AG04450 (cell line): ENCODE results near the gene FMO2. TPM values are rescaled to one million over a fixed set of nuclear protein-coding genes. Genes with fewer than 3 reads are reported as not detected.

Source experiments
- CTCF ChIA-PET: fragments of 300-600, 350-600 bp; formaldehyde crosslinking; extraction: SDS; loops from one replicate; lab custom pipeline; 2022; ENCODE audit warnings: antibody characterized with exemption, inconsistent platforms; lab: Charles Lee
- POLR2A ChIA-PET: fragments of 350-600 bp; formaldehyde crosslinking; extraction: SDS; loops from one replicate; lab custom pipeline; 2021; ENCODE audit warnings: antibody characterized with exemption, inconsistent platforms; lab: Yijun Ruan, JAX
- DNase-seq: peaks from one replicate; pipeline ENCODE4 v3.0.0-alpha.2; 2011; ENCODE audit warnings: low read depth, low spot score
- H3K27ac ChIP-seq: one replicate; pipeline ENCODE4 v1.5.1; 2012; ENCODE audit warnings: low read depth, low read length, control low read depth
- H3K27me3 ChIP-seq: one replicate; pipeline ENCODE4 v1.6.0; 2012; ENCODE audit warnings: low read length; ENCODE audit not compliant: control insufficient read depth, insufficient read depth
- H3K4me3 ChIP-seq: 2 replicates; pipeline ENCODE4 v1.5.1; 2011; ENCODE audit warnings: mild to moderate bottlenecking, low read depth, low read length, control low read depth
- H3K9me3 ChIP-seq: 2 replicates; pipeline ENCODE4 v1.5.1; 2012; ENCODE audit warnings: low read length; ENCODE audit not compliant: control insufficient read depth, insufficient read depth
- polyA plus RNA-seq: library from polyadenylated mRNA; depleted of rRNA; stranded (reverse); fragments of >200 nt; gene quantifications from 2 replicates; pipeline ENCODE4 v1.2.3, GENCODE V29; 2011
- TF ChIP-seq, protein P1 (sequence below): IDR thresholded peaks from 2 replicates; pipeline ENCODE4 v1.5.1; 2011; ENCODE audit warnings: low read depth, low read length, control low read depth, inconsistent platforms

The FMO2 gene
- polyA plus RNA-seq, 1 experiment, result 2.6 TPM

DNA sequence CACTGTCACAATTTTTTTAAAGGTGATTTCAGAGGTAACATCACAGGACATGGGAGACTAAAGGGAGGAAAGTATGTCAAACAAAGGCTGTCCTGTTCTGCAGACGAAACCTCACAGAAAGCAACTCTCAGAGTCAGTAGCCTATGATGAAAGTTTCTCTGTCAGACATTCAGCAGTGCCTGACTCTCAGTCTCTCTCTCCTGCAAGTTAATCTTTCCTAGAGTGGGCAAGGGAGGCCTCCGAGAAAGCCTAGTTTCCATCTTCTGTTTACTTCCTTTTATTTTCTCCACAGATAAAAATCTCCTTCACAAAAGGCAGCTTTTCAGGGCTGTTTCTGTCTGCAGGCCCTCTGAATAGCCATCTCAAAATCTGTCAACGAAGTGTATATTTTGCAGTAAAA, 24.9 kb upstream of the FMO2 start:
- no peak for DNase-seq
- ChIA-PET CTCF (interaction anchor here (1.0 to 1.6 kb wide), 2 partner anchors 67 to 193 kb away, joined by 3 to 6 read pairs; no protein-coding TSS in a partner anchor), POLR2A (no interaction called here)
- Histone ChIP-seq H3K27ac (no peak overlapping the region), H3K9me3 (no peaks in the 10 kb centered on the region), H3K4me3 (no peak overlapping the region), H3K27me3 (no peaks in the 10 kb centered on the region)
- TF ChIP-seq, protein P1, sequence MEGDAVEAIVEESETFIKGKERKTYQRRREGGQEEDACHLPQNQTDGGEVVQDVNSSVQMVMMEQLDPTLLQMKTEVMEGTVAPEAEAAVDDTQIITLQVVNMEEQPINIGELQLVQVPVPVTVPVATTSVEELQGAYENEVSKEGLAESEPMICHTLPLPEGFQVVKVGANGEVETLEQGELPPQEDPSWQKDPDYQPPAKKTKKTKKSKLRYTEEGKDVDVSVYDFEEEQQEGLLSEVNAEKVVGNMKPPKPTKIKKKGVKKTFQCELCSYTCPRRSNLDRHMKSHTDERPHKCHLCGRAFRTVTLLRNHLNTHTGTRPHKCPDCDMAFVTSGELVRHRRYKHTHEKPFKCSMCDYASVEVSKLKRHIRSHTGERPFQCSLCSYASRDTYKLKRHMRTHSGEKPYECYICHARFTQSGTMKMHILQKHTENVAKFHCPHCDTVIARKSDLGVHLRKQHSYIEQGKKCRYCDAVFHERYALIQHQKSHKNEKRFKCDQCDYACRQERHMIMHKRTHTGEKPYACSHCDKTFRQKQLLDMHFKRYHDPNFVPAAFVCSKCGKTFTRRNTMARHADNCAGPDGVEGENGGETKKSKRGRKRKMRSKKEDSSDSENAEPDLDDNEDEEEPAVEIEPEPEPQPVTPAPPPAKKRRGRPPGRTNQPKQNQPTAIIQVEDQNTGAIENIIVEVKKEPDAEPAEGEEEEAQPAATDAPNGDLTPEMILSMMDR, result no peak

DNA sequence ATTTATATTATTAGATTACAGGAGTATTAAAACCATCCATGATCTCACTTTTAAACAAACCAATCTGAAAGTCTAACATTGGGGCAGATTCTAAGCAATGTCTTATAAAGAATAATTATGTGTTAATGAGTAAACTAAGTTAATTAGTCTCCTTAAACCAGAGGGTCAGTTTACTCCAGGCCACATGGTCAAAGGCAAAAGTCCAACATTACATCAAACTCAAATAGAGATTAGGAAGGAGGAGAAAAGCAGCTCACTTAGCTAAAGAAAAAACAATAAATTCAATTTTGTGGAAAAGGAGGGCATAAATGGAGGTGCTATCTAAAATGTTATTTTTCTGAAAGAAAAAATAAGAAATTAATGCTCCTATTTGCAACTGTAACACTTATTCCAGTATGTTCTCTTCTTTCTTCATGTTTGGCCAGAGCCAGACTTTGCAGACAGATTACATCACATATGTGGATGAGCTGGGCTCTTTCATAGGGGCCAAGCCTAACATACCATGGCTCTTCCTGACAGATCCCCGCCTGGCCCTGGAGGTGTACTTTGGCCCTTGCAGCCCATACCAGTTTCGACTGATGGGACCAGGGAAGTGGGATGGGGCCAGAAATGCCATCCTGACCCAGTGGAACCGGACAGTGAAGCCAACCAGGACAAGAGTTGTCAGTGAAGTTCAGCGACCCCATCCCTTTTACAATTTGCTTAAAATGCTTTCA, 24.3 kb upstream of the FMO2 start:
- ChIA-PET CTCF (interaction anchor here (0.8 to 1.6 kb wide), 3 partner anchors 66 to 194 kb away, joined by 3 to 6 read pairs (median 4); no protein-coding TSS in a partner anchor), POLR2A (no interaction called here)
- no peak overlapping the region for H3K27ac ChIP-seq

DNA sequence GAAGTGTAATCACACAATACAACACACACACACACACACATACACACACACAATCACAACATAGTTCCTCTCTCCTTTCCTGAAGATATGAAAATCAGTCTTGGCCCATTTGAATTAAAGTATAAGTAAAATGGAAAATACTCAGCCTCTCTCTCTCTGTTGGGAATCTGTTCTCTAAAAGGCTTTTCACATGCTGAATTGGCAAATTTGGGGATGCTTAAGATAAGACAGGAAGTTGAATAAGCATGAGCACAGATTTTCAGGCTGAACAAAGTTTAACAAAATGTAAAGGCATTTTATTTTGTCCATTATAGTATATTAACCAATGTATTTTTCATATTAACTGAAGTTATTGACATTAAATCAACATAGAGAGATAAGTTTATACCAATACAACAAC, 23.7 kb upstream of the FMO2 start:
- CTCF ChIA-PET, result interaction anchor here (0.6 to 1.6 kb wide), 3 partner anchors 8 to 195 kb away, joined by 3 to 4 read pairs (median 3); no protein-coding TSS in a partner anchor
- no peaks in the 10 kb centered on the region for H3K27me3 ChIP-seq
- no peak overlapping the region for H3K27ac ChIP-seq
- POLR2A ChIA-PET, result no interaction called here
- no peak overlapping the region for H3K4me3 ChIP-seq
- DNase-seq, result no peak
- no peaks in the 10 kb centered on the region for H3K9me3 ChIP-seq
- TF ChIP-seq, protein P1, result no peak

More for the DNA sequence above, 24.3 kb upstream of the FMO2 start:
- Histone ChIP-seq H3K27me3 (no peaks in the 10 kb centered on the region), H3K9me3 (no peaks in the 10 kb centered on the region), H3K4me3 (no peak overlapping the region)
- no peak for DNase-seq
- TF ChIP-seq, protein P1, result no peak

DNA sequence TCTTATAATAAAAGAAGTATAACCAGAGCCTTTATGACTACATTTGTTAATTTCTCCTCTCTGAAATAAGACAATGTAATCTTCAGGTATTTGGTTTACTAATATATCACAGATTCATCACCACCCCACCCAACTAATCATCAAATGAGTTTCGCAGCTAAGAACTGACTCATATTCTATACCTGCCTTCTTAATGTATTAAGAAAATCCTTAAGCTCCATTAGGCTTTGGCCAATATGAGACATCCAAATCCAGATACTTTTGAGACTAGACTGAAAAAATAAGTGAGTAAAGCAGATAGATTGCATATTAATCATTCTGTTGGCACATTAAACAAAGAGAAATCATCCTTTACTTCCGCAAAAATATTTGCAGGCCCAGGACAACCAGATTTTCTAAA, 18.7 kb upstream of the FMO2 start:
- no peak for DNase-seq
- Histone ChIP-seq H3K27me3 (no peaks in the 10 kb centered on the region), H3K4me3 (no peak overlapping the region), H3K9me3 (peaks cover 4% of the 10 kb centered on the region; the same call in 1 of the 2 replicates), H3K27ac (no peak overlapping the region)
- POLR2A ChIA-PET, result no interaction called here
- CTCF ChIA-PET, result no interaction called here
- TF ChIP-seq, protein P1, result no peak

DNA sequence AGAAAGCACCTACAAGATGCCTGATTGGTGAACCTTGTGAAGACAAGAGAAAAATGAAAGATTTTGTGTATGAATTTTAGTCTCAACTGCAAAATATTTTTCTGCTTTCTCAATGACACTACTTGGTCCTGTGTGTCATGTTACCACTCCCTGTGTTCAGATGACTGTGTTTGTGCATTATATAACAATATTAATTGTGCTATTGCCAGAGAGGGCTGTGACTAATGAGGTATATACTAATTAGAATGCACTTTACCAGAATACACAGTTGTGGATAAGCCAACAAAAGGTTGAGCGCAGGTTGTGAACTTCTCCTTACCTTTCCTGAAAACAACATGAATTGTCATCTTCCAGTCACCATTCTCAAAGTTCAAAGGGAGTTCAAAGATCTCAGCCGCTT, 17.3 kb upstream of the FMO2 start:
- CTCF ChIA-PET, result no interaction called here
- Histone ChIP-seq H3K27me3 (no peaks in the 10 kb centered on the region), H3K27ac (no peak overlapping the region), H3K4me3 (no peak overlapping the region), H3K9me3 (peaks cover 4% of the 10 kb centered on the region; the same call in 1 of the 2 replicates)
- POLR2A ChIA-PET, result no interaction called here
- DNase-seq, result no peak
- TF ChIP-seq, protein P1, result no peak
